Stomach smooth muscle (tissue), 2 donors: ENCODE data around the gene KRT35.

Source experiments
- H3K27ac ChIP-seq: one replicate; pipeline ENCODE4 v1.7.0; 2013; ENCODE audit warnings: mild to moderate bottlenecking, low read length, inconsistent platforms
- H3K27me3 ChIP-seq, 2 donors: one replicate each; pipeline ENCODE4 v1.7.0; 2013; ENCODE audit warnings: low read length in 2 of 2; ENCODE audit not compliant: insufficient read depth in 2 of 2, control insufficient read depth in 1 of 2
- H3K36me3 ChIP-seq, 2 donors: one replicate each; pipeline ENCODE4 v1.7.0; 2013; ENCODE audit warnings: low read length in 2 of 2; ENCODE audit not compliant: control insufficient read depth in 2 of 2, insufficient read depth in 2 of 2
- H3K4me1 ChIP-seq: one replicate; pipeline ENCODE4 v1.7.0; 2013; ENCODE audit warnings: low read length; ENCODE audit not compliant: control insufficient read depth, insufficient read depth
- H3K4me3 ChIP-seq, 2 donors: one replicate each; pipeline ENCODE4 v1.7.0; 2013; ENCODE audit warnings: low read length in 2 of 2
- H3K9ac ChIP-seq, 2 donors: one replicate each; pipeline ENCODE4 v1.7.0; 2013; ENCODE audit warnings: low read length in 2 of 2, mild to moderate bottlenecking in 1 of 2
- H3K9me3 ChIP-seq, 2 donors: one replicate each; pipeline ENCODE4 v1.7.0; 2013; ENCODE audit warnings: low read length in 2 of 2; ENCODE audit not compliant: control insufficient read depth in 2 of 2
- donor health status: healthy.
- donor health status: Pancreatic carcinoma.

Gene KRT35

GRCh38 chr17:41511116-41511515, 30.2 kb upstream of the KRT35 start:
- no peak overlapping the region for H3K27ac ChIP-seq
- H3K9ac ChIP-seq, result no peak overlapping the region
- no peaks in the 10 kb centered on the region for H3K9me3 ChIP-seq
- H3K4me1 ChIP-seq, result no peaks in the 10 kb centered on the region
- no peaks in the 10 kb centered on the region for H3K36me3 ChIP-seq
- no peak overlapping the region for H3K4me3 ChIP-seq
- no peaks in the 10 kb centered on the region for H3K27me3 ChIP-seq

GRCh38 chr17:41510251-41511065, 29.5 kb upstream of the KRT35 start:
- no peak overlapping the region for H3K9ac ChIP-seq
- no peaks in the 10 kb centered on the region for H3K27me3 ChIP-seq
- H3K9me3 ChIP-seq, result no peaks in the 10 kb centered on the region
- H3K4me1 ChIP-seq, result no peaks in the 10 kb centered on the region
- H3K4me3 ChIP-seq, result no peak overlapping the region
- H3K36me3 ChIP-seq, result no peaks in the 10 kb centered on the region
- no peak overlapping the region for H3K27ac ChIP-seq

- H3K9me3 ChIP-seq, result no peaks in the 10 kb centered on the region
- H3K36me3 ChIP-seq, result no peaks in the 10 kb centered on the region
- H3K9ac ChIP-seq, result no peak overlapping the region
- no peak overlapping the region for H3K4me3 ChIP-seq
- H3K27me3 ChIP-seq, result no peaks in the 10 kb centered on the region
- H3K4me1 ChIP-seq, result no peaks in the 10 kb centered on the region
- H3K27ac ChIP-seq, result no peak overlapping the region
These were observed 26.4 kb upstream of the KRT35 start for GRCh38 chr17:41507315-41507880.

- H3K9ac ChIP-seq, result no peak overlapping the region
- H3K27me3 ChIP-seq, result no peaks in the 10 kb centered on the region
These were observed 25.1 kb upstream of the KRT35 start for GRCh38 chr17:41505809-41506767.

DNA sequence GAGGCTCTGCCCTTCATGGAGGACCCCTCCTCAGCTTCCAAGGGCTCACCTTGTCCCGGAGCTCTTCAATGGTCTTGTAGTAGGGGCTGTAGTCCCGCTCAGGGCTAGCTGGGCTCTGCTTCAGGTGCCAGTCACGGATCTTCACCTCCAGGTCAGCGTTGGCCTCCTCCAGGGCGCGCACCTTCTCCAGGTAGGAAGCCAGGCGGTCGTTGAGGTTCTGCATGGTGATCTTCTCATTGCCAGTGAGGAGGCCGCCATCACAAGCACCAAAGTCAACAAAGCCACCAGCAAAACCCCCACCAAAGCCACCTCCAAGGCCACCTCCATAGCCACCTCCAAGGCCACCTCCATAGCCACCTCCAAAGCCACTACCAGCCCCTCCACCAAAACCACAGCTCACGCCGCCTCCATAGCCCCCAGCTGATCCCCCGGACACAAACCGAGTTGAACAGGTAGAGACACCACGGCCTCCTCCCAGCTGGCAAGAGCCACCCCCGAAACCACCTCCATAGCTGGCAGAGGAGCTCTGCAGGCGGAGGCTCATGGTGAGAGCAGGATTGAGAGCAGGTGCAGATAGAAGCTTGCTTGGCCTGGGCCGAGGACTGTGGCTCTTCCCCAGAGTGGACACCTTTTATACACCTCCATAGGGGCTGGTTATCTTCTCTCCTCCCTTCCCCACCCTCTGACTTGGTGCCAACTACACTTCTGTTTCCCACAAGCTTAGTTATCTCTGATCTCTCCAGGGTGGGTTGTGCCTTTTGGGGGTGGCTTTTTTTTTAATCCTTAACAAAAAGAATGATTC, 24.3 kb upstream of the KRT35 start, which contains the start of gene KRT13:
KRT13 (minus strand) TSS at position 606 of the 802 bp plus-strand sequence; CDS start at position 544, 62 bp downstream.
- H3K27ac ChIP-seq, result no peak within 1 kb of the TSS
- H3K4me3 ChIP-seq, result no peak within 1 kb of the TSS
- H3K9ac ChIP-seq, result no peak within 1 kb of the TSS
- no peaks in the 10 kb centered on the region for H3K36me3 ChIP-seq
- H3K4me1 ChIP-seq, result no peaks in the 10 kb centered on the region
- H3K27me3 ChIP-seq, result no peaks in the 10 kb centered on the region
- H3K9me3 ChIP-seq, result no peaks in the 10 kb centered on the region

More at GRCh38 chr17:41505809-41506767, 25.1 kb upstream of the KRT35 start:
- Histone ChIP-seq H3K4me1 (no peaks in the 10 kb centered on the region), H3K9me3 (no peaks in the 10 kb centered on the region), H3K4me3 (no peak overlapping the region), H3K27ac (no peak overlapping the region), H3K36me3 (no peaks in the 10 kb centered on the region)

GRCh38 chr17:41504246-41504977, 23.5 kb upstream of the KRT35 start:
- no peak overlapping the region for H3K4me3 ChIP-seq
- no peak overlapping the region for H3K27ac ChIP-seq
- H3K36me3 ChIP-seq, result no peaks in the 10 kb centered on the region
- H3K27me3 ChIP-seq, result no peaks in the 10 kb centered on the region
- H3K9me3 ChIP-seq, result no peaks in the 10 kb centered on the region
- no peaks in the 10 kb centered on the region for H3K4me1 ChIP-seq
- no peak overlapping the region for H3K9ac ChIP-seq

GRCh38 chr17:41503202-41503601, 22.3 kb upstream of the KRT35 start:
- H3K9ac ChIP-seq, result no peak overlapping the region
- no peaks in the 10 kb centered on the region for H3K36me3 ChIP-seq
- no peaks in the 10 kb centered on the region for H3K4me1 ChIP-seq
- no peaks in the 10 kb centered on the region for H3K27me3 ChIP-seq
- no peak overlapping the region for H3K4me3 ChIP-seq
- no peak overlapping the region for H3K27ac ChIP-seq
- no peaks in the 10 kb centered on the region for H3K9me3 ChIP-seq

DNA sequence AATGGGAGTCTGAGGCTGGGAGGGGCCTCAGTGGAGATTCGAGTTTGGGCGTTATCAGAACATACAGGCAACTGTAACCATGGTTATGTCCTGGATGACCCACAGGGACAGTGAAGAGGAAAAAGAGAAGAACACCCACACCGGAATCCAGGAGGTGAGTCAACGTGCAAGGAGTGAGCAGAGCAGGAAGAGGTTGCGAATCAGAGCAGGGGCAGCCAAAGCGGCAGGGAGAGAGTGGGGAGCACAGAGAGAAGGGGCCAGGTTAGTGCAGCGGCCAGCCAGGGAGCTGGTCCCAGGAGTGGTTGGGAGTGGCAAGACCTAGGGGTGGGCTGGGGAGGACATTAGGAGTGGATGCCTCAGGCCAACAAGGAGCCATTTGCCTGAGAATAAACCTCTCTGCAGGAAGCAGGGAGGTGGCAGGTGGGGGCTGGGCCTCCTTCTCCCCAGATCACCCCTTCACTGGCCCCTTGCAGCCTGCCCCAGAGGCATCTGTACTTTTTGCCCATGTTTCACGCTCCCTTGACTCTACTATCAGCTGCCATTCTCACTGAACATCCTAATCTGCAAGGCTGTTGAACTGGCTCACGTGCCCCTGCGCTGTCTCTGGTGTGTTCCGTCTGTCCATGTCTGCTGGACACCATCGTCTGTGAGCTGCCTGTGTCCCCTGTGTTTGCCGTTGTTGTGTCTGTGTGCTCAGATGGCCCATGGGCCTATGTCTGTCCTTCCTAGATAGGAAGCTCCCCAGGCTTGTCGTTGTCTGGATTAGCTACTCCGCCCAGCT, 19.4 kb upstream of the KRT35 start:
- Histone ChIP-seq H3K4me3 (no peak overlapping the region), H3K36me3 (no peaks in the 10 kb centered on the region), H3K27me3 (no peaks in the 10 kb centered on the region), H3K27ac (no peak overlapping the region), H3K4me1 (no peaks in the 10 kb centered on the region), H3K9ac (no peak overlapping the region), H3K9me3 (no peaks in the 10 kb centered on the region)

- Histone ChIP-seq H3K27ac (no peak overlapping the region), H3K36me3 (no peaks in the 10 kb centered on the region), H3K9ac (no peak overlapping the region), H3K4me3 (no peak overlapping the region), H3K4me1 (no peaks in the 10 kb centered on the region), H3K27me3 (no peaks in the 10 kb centered on the region), H3K9me3 (no peaks in the 10 kb centered on the region)
These were observed 18.8 kb upstream of the KRT35 start for GRCh38 chr17:41499714-41500113.
